ENCODE data around the gene HTRA3. TPM values are rescaled to one million over a fixed set of nuclear protein-coding genes. Genes with fewer than 3 reads are reported as not detected.

HTRA3 gene
- total RNA-seq, 2 experiments from 2014 or later: not detected

DNA sequence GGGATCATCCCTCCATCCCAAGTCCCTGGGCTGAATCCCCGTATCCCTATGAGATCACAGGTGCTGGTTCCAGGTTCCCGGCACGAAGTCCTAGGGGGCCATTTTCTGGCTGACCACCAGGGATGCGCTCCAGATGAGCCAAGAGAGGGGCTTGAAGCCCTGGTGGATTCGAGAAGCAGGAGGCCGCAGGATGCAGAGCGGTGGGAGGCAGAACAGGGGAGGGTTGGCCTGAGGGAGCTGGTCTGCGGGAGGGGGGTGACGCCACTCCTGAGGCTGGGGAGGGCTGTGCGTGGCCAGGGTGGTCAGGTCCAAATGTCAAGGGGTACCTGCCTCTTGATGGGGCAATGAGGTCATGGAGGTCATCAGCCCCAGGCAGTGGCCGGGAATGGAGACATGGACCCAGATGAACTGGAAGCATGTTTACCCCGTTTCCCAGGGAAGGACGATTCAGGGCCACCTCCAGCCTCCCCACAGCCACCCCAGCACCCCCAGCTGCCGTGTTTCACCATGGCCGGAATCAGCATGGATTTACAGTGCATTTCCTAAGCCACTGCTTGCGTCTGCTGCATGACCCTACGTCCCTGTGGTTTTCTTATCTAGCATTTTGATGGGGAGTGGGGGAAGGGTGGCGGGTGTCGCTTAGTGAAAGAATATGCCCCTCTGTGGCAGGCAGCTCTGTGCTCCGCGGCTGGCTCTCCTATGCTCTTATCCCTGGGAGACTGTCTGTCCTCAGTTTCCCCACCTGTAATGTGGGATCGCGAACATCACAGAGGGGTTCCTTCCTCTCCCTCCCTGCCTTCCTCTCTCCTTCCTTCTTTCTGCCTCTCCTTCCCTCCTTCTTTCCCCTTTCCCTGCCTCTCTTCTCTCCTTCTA is 17.0 kb upstream of the HTRA3 start:
- ChIA-PET POLR2A (no interaction called here), CTCF (ENCODE audit: unreplicated experiment) (no interaction called here)
- no peak for DNase-seq (ENCODE audit: low spot score)
- Histone ChIP-seq H3K4me2 (ENCODE audit: low read length) (no peak overlapping the region), H3K4me1 (ENCODE audit: insufficient read depth, low read length, poor library complexity, severe bottlenecking) (no peaks in the 10 kb centered on the region), H3K4me3 (ENCODE audit: low read depth, low read length, poor library complexity, severe bottlenecking) (no peak overlapping the region), H2AFZ (ENCODE audit: low read length) (no peak overlapping the region), H3K9me3 (ENCODE audit: low read length) (no peaks in the 10 kb centered on the region), H3K79me2 (ENCODE audit: insufficient read depth, low read depth, low read length) (no peaks in the 10 kb centered on the region), H3K36me3 (ENCODE audit: insufficient read depth, low read length) (no peaks in the 10 kb centered on the region), H3K27ac (ENCODE audit: low read depth, low read length, poor library complexity, severe bottlenecking) (no peak overlapping the region), H3K9me2 (ENCODE audit: insufficient read depth, low read length) (no peaks in the 10 kb centered on the region), H4K20me1 (ENCODE audit: insufficient read depth, low read length) (no peaks in the 10 kb centered on the region)
- TF ChIP-seq, protein P1, sequence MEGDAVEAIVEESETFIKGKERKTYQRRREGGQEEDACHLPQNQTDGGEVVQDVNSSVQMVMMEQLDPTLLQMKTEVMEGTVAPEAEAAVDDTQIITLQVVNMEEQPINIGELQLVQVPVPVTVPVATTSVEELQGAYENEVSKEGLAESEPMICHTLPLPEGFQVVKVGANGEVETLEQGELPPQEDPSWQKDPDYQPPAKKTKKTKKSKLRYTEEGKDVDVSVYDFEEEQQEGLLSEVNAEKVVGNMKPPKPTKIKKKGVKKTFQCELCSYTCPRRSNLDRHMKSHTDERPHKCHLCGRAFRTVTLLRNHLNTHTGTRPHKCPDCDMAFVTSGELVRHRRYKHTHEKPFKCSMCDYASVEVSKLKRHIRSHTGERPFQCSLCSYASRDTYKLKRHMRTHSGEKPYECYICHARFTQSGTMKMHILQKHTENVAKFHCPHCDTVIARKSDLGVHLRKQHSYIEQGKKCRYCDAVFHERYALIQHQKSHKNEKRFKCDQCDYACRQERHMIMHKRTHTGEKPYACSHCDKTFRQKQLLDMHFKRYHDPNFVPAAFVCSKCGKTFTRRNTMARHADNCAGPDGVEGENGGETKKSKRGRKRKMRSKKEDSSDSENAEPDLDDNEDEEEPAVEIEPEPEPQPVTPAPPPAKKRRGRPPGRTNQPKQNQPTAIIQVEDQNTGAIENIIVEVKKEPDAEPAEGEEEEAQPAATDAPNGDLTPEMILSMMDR (conservative IDR thresholded peaks at IDR 0.05; ENCODE audit: low read length): no peak
- TF ChIP-seq EZH2phosphoT487 (IDR thresholded peaks at IDR 0.05; ENCODE audit: borderline replicate concordance, low read depth, low read length): no peak
- BruUV-seq (replicated peaks): no TSS peak
- intact Hi-C loops (cut with micrococcal nuclease; ENCODE audit: unreplicated experiment): no loop called here

DNA sequence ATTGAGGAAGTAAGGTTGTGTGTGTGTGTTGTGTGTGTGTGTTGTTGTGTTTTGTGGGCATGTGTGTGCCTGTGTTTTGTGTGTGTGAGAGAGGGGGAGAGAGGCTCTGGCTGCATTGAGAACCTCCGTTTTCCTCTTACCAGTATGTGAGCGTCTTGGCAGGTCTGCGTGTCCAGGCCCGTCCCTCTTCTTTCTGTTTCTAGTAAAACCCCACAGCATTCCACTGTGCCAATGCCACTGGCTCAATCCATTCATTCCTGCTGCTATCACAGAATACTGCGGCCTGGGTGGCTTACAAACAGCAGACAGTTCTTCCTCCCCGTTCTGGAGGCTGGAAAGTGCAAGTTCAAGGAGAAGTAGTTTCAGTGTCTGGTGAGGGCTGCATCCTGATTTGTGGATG is 15.5 kb upstream of the HTRA3 start:
- no peaks in the 10 kb centered on the region for H3K79me2 ChIP-seq (ENCODE audit: insufficient read depth, low read depth, low read length)

More for the DNA sequence above, 15.5 kb upstream of the HTRA3 start:
- Histone ChIP-seq H4K20me1 (ENCODE audit: insufficient read depth, low read length) (no peaks in the 10 kb centered on the region), H3K4me1 (ENCODE audit: insufficient read depth, low read length, poor library complexity, severe bottlenecking) (no peaks in the 10 kb centered on the region), H2AFZ (ENCODE audit: low read length) (no peak overlapping the region), H3K9me3 (ENCODE audit: low read length) (no peaks in the 10 kb centered on the region), H3K4me2 (ENCODE audit: low read length) (no peak overlapping the region), H3K27ac (ENCODE audit: low read depth, low read length, poor library complexity, severe bottlenecking) (no peak overlapping the region), H3K4me3 (ENCODE audit: low read depth, low read length, poor library complexity, severe bottlenecking) (no peak overlapping the region), H3K36me3 (ENCODE audit: insufficient read depth, low read length) (no peaks in the 10 kb centered on the region), H3K9me2 (ENCODE audit: insufficient read depth, low read length) (no peaks in the 10 kb centered on the region)
- ChIA-PET POLR2A (no interaction called here), CTCF (ENCODE audit: unreplicated experiment) (no interaction called here)
- TF ChIP-seq EZH2phosphoT487 (IDR thresholded peaks at IDR 0.05; ENCODE audit: borderline replicate concordance, low read depth, low read length): no peak
- TF ChIP-seq, protein P1 (conservative IDR thresholded peaks at IDR 0.05; ENCODE audit: low read length): no peak
- intact Hi-C loops (cut with micrococcal nuclease; ENCODE audit: unreplicated experiment): no loop called here
- DNase-seq (ENCODE audit: low spot score): no peak
- BruUV-seq (replicated peaks): no TSS peak
